HCT116 (cell line): ENCODE results near the gene DIP2C. TPM values are rescaled to one million over a fixed set of nuclear protein-coding genes. Genes with fewer than 3 reads are reported as not detected.
A peak's percentile ranks its signal among the peaks of the same experiment; 100 is the strongest.
"Not testable (repeated sequence)": the region's sequence is repeated elsewhere in the genome, so short reads cannot be mapped to it uniquely, and the experiment has no call there.

Source experiments
- ATAC-seq: fragments of 200-7000 bp; cut with Tn5 transposase; 2 replicates; pipeline ENCODE4 v1.9.1; 2020; ENCODE audit warnings: mild to moderate bottlenecking, moderate library complexity
- BruUV-seq: library from RNA; stranded (reverse); fragments of 400-500 nt; replicated peaks from 2 replicates; lab custom pipeline; 2021; lab: Mats Ljungman, UMichigan
- CTCF ChIA-PET: fragments of 300-600 bp; sonication (Branson Sonifier 250); formaldehyde crosslinking; loops from one replicate; lab custom pipeline; 2021; ENCODE audit warnings: antibody characterized with exemption; lab: Charles Lee
- POLR2A ChIA-PET: fragments of 300-600, 350-600 bp; sonication (Branson Sonifier 250); formaldehyde crosslinking; loops from one replicate; lab custom pipeline; 2021; ENCODE audit warnings: antibody characterized with exemption; lab: Charles Lee
- RAD21 ChIA-PET, 2 experiments: fragments of 300-600 bp; sonication (Branson Sonifier 250); formaldehyde crosslinking; loops; one replicate each; lab custom pipeline; 2023; ENCODE audit warnings: low total read pairs in 2 of 2; ENCODE audit not compliant: uncharacterized antibody in 2 of 2, unreplicated experiment in 2 of 2, low non-redundant PET in 1 of 2; lab: Charles Lee
- DNase-seq: peaks from one replicate; pipeline ENCODE4 v3.0.0-alpha.2; 2010; ENCODE audit warnings: low read depth, low spot score
- H2AFZ ChIP-seq: fragments of 200-600 bp; shearing (Covaris generic), sonication (generic); 2 replicates; pipeline ENCODE4 v1.6.1; 2017; ENCODE audit warnings: low read depth, mixed run types, mixed read lengths, antibody characterized with exemption, low read length; ENCODE audit not compliant: poor library complexity, severe bottlenecking
- H3K27ac ChIP-seq: 2 replicates; pipeline ENCODE4 v1.5.1; 2012; ENCODE audit warnings: low read depth, low read length
- H3K27me3 ChIP-seq: fragments of 200-600 bp; sonication (generic); 2 replicates; pipeline ENCODE4 v1.6.1; 2016; ENCODE audit warnings: mixed run types, low read length, mixed read lengths; ENCODE audit not compliant: insufficient read depth
- H3K36me3 ChIP-seq, 2 experiments: fragments of 200-500 bp in 1 of 2; fragments of 200-600 bp in 1 of 2; sonication (Bioruptor generic) in 1 of 2; sonication (generic) in 1 of 2; 2 replicates each; pipeline versions ENCODE4 v1.5.1 to v1.6.1; 2014 to 2016; ENCODE audit warnings: low read length in 2 of 2, inconsistent platforms in 1 of 2, mixed read lengths in 1 of 2, mixed run types in 1 of 2; ENCODE audit not compliant: insufficient read depth in 2 of 2, control insufficient read depth in 1 of 2
- H3K4me1 ChIP-seq, 2 experiments: fragments of 200-600 bp in 1 of 2; sonication (generic) in 1 of 2; 2 replicates each; pipeline versions ENCODE4 v1.5.1 to v1.6.1; 2012 to 2017; ENCODE audit warnings: low read length in 2 of 2, inconsistent platforms in 1 of 2, mild to moderate bottlenecking in 1 of 2, mixed read lengths in 1 of 2, mixed run types in 1 of 2, moderate library complexity in 1 of 2; ENCODE audit not compliant: insufficient read depth in 2 of 2, control insufficient read depth in 1 of 2
- H3K4me2 ChIP-seq: fragments of 200-600 bp; sonication (generic); 2 replicates; pipeline ENCODE4 v1.6.1; 2017; ENCODE audit warnings: mixed run types, low read length, mixed read lengths
- H3K4me3 ChIP-seq, 2 experiments: fragments of 200-600 bp in 1 of 2; sonication (generic) in 1 of 2; replicated peaks in 1 of 2; 2 replicates each; pipeline ENCODE4 v1.5.1; 2011 to 2016; ENCODE audit warnings: low read length in 2 of 2, control low read depth in 1 of 2, low read depth in 1 of 2, mild to moderate bottlenecking in 1 of 2, mixed read lengths in 1 of 2, mixed run types in 1 of 2
- H3K79me2 ChIP-seq: fragments of 200-600 bp; sonication (generic); 2 replicates; pipeline ENCODE4 v1.6.1; 2017; ENCODE audit warnings: mild to moderate bottlenecking, mixed run types, low read length, moderate library complexity, mixed read lengths; ENCODE audit not compliant: insufficient read depth
- H3K9ac ChIP-seq: fragments of 200-600 bp; sonication (generic); 2 replicates; pipeline ENCODE4 v1.6.1; 2016; ENCODE audit warnings: low read length, mixed read lengths
- H3K9me2 ChIP-seq: fragments of 200-600 bp; sonication (generic), shearing (Covaris generic); 2 replicates; pipeline ENCODE4 v1.6.1; 2017; ENCODE audit warnings: mixed run types, mild to moderate bottlenecking, moderate library complexity; ENCODE audit not compliant: insufficient read depth
- H3K9me3 ChIP-seq, 2 experiments: fragments of 200-500 bp in 1 of 2; fragments of 200-600 bp in 1 of 2; sonication (Bioruptor generic) in 1 of 2; sonication (generic) in 1 of 2; 2 replicates each; pipeline ENCODE4 v1.6.1; 2014 to 2017; ENCODE audit warnings: low read length in 2 of 2, mixed read lengths in 2 of 2, inconsistent platforms in 1 of 2, low read depth in 1 of 2, mild to moderate bottlenecking in 1 of 2, mixed run types in 1 of 2, moderate library complexity in 1 of 2; ENCODE audit not compliant: control insufficient read depth in 1 of 2, insufficient read depth in 1 of 2
- H4K20me1 ChIP-seq: fragments of 200-600 bp; sonication (generic), shearing (Covaris generic); 2 replicates; pipeline ENCODE4 v1.6.1; 2017; ENCODE audit warnings: mixed run types, mild to moderate bottlenecking, moderate library complexity; ENCODE audit not compliant: insufficient read depth
- ATF3 ChIP-seq: IDR thresholded peaks from 2 replicates; pipeline ENCODE4 v1.6.1; 2012
- SP1 ChIP-seq: IDR thresholded peaks from 2 replicates; pipeline ENCODE4 v1.6.1; 2012; ENCODE audit warnings: low read depth
- ZBTB33 ChIP-seq: IDR thresholded peaks from 2 replicates; pipeline ENCODE4 v1.6.1; 2011; ENCODE audit warnings: mild to moderate bottlenecking, low read length, moderate library complexity; ENCODE audit not compliant: insufficient replicate concordance; ENCODE audit errors: extremely low read depth
- intact Hi-C: fragments of 100-400 bp; cut with micrococcal nuclease; formaldehyde crosslinking; loops from 2 replicates; pipeline ENCODE4 v1.10.0; 2022
- total RNA-seq: library from RNA; stranded (reverse); gene quantifications from one replicate; pipeline ENCODE4 v1.2.1, GENCODE V29; 2021; ENCODE audit not compliant: unreplicated experiment

DIP2C gene
- total RNA-seq, 1 experiment from 2014 or later: 15.4 TPM

- CTCF ChIA-PET: no interaction called here
- peak; percentile 30; the same call in 1 of the 2 replicates for ATAC-seq
- TF ChIP-seq ATF3: no peak
- 0 out of 2 replicates have a peak, but pooled peaks have one; percentile 29 for TF ChIP-seq SP1
- TF ChIP-seq, all 23 proteins: peak for 1
- Histone ChIP-seq H4K20me1 (no peaks in the 10 kb centered on the region), H3K36me3 (no peaks in the 10 kb centered on the region), H3K4me3 (no peak overlapping the region), H3K79me2 (no peaks in the 10 kb centered on the region; the same call in 1 of the 2 replicates), H3K4me1 (peaks cover 13 to 16% of the 10 kb centered on the region in 2 experiments; a peak in 3 of 4 replicates), H3K9ac (no peak overlapping the region), H2AFZ (no peak overlapping the region), H3K9me2 (no peaks in the 10 kb centered on the region), H3K27ac (no peak overlapping the region), H3K4me2 (peak overlapping the region; percentile 33), H3K9me3 (no peaks in the 10 kb centered on the region), H3K27me3 (no peaks in the 10 kb centered on the region)
- ChIA-PET POLR2A (no interaction called here), RAD21 (no interaction called here)
- peak; percentile 6 for DNase-seq
- intact Hi-C loops: no loop called here
- BruUV-seq: no TSS peak
Measured at GRCh38 chr10:613271-614138, 76.0 kb downstream of the DIP2C start.

- no peak for TF ChIP-seq ZBTB33
- Histone ChIP-seq H3K9ac (no peak overlapping the region), H3K4me2 (no peak overlapping the region), H3K4me1 (peaks cover 13 to 16% of the 10 kb centered on the region in 2 experiments; a peak in 3 of 4 replicates), H3K9me2 (no peaks in the 10 kb centered on the region), H3K27me3 (no peaks in the 10 kb centered on the region), H4K20me1 (no peaks in the 10 kb centered on the region), H3K27ac (no peak overlapping the region), H3K36me3 (no peaks in the 10 kb centered on the region), H3K79me2 (no peaks in the 10 kb centered on the region; the same call in 1 of the 2 replicates), H2AFZ (no peak overlapping the region), H3K4me3 (no peak overlapping the region), H3K9me3 (no peaks in the 10 kb centered on the region)
- BruUV-seq: no TSS peak
- POLR2A ChIA-PET: interaction anchor here (0.6 kb wide), 1 partner anchor 218 kb away, joined by 5 read pairs; no protein-coding TSS in a partner anchor
- CTCF ChIA-PET: no interaction called here
- intact Hi-C loops: no loop called here
- ATAC-seq (no peak), DNase-seq (no peak)
- RAD21 ChIA-PET: no interaction called here
Measured at GRCh38 chr10:612696-613095, 76.8 kb downstream of the DIP2C start.

- POLR2A ChIA-PET, DNase-seq: not testable (repeated sequence)
Measured at GRCh38 chr10:610642-611305, 78.7 kb downstream of the DIP2C start.

More at GRCh38 chr10:610642-611305, 78.7 kb downstream of the DIP2C start:
- H3K4me2 ChIP-seq, H3K79me2 ChIP-seq, H3K9me2 ChIP-seq, H3K36me3 ChIP-seq, H3K27ac ChIP-seq, H3K9me3 ChIP-seq, CTCF ChIA-PET, ATAC-seq, H2AFZ ChIP-seq, H4K20me1 ChIP-seq, BruUV-seq, H3K9ac ChIP-seq, RAD21 ChIA-PET, intact Hi-C loops, H3K4me3 ChIP-seq, H3K27me3 ChIP-seq: not testable (repeated sequence)
- H3K4me1 ChIP-seq: peaks cover 13 to 16% of the 10 kb centered on the region in 2 experiments; a peak in 3 of 4 replicates
